ENCODE results near the gene PLBD2. TPM values are rescaled to one million over a fixed set of nuclear protein-coding genes. Genes with fewer than 3 reads are reported as not detected.

Gene PLBD2
- total RNA-seq, 2 experiments from 2014 or later, result 3.4 to 14.4 TPM

GRCh38 chr12:113371808-113372207 is 13.4 kb downstream of the PLBD2 start:
- DNase-seq (ENCODE audit: low spot score), result no peak
- POLR2A ChIA-PET, result no interaction called here
- Histone ChIP-seq H4K20me1 (ENCODE audit: insufficient read depth, low read length) (no peaks in the 10 kb centered on the region), H3K4me1 (ENCODE audit: insufficient read depth, low read length, poor library complexity, severe bottlenecking) (peaks cover 3% of the 10 kb centered on the region), H2AFZ (ENCODE audit: low read length) (no peak overlapping the region), H3K9me3 (ENCODE audit: low read length) (no peaks in the 10 kb centered on the region), H3K79me2 (ENCODE audit: insufficient read depth, low read depth, low read length) (no peaks in the 10 kb centered on the region), H3K36me3 (ENCODE audit: insufficient read depth, low read length) (peaks cover 19% of the 10 kb centered on the region), H3K4me2 (ENCODE audit: low read length) (no peak overlapping the region), H3K9me2 (ENCODE audit: insufficient read depth, low read length) (no peaks in the 10 kb centered on the region), H3K4me3 (ENCODE audit: low read depth, low read length, poor library complexity, severe bottlenecking) (no peak overlapping the region), H3K27ac (ENCODE audit: low read depth, low read length, poor library complexity, severe bottlenecking) (no peak overlapping the region)
- CTCF ChIA-PET (ENCODE audit: unreplicated experiment), result no interaction called here
- TF ChIP-seq CTCF (conservative IDR thresholded peaks at IDR 0.05; ENCODE audit: low read length), result no peak
- no peak for TF ChIP-seq EZH2phosphoT487 (IDR thresholded peaks at IDR 0.05; ENCODE audit: borderline replicate concordance, low read depth, low read length)
- no TSS peak for BruUV-seq (replicated peaks)
- intact Hi-C loops (cut with micrococcal nuclease; ENCODE audit: unreplicated experiment), result no loop called here

GRCh38 chr12:113372371-113372770 is 14.0 kb downstream of the PLBD2 start:
- CTCF ChIA-PET (ENCODE audit: unreplicated experiment), result no interaction called here
- H3K79me2 ChIP-seq (ENCODE audit: insufficient read depth, low read depth, low read length), result no peaks in the 10 kb centered on the region
- H3K9me3 ChIP-seq (ENCODE audit: low read length), result no peaks in the 10 kb centered on the region
- peaks cover 3% of the 10 kb centered on the region for H3K4me1 ChIP-seq (ENCODE audit: insufficient read depth, low read length, poor library complexity, severe bottlenecking)
- BruUV-seq (replicated peaks), result no TSS peak
- no peak overlapping the region for H2AFZ ChIP-seq (ENCODE audit: low read length)
- DNase-seq (ENCODE audit: low spot score), result no peak
- intact Hi-C loops (cut with micrococcal nuclease; ENCODE audit: unreplicated experiment), result no loop called here
- no peaks in the 10 kb centered on the region for H4K20me1 ChIP-seq (ENCODE audit: insufficient read depth, low read length)
- no peak overlapping the region for H3K27ac ChIP-seq (ENCODE audit: low read depth, low read length, poor library complexity, severe bottlenecking)
- POLR2A ChIA-PET, result no interaction called here
- H3K36me3 ChIP-seq (ENCODE audit: insufficient read depth, low read length), result peaks cover 25% of the 10 kb centered on the region
- TF ChIP-seq CTCF (conservative IDR thresholded peaks at IDR 0.05; ENCODE audit: low read length) (no peak), EZH2phosphoT487 (IDR thresholded peaks at IDR 0.05; ENCODE audit: borderline replicate concordance, low read depth, low read length) (no peak)
- H3K4me3 ChIP-seq (ENCODE audit: low read depth, low read length, poor library complexity, severe bottlenecking), result no peak overlapping the region
- H3K9me2 ChIP-seq (ENCODE audit: insufficient read depth, low read length), result no peaks in the 10 kb centered on the region
- no peak overlapping the region for H3K4me2 ChIP-seq (ENCODE audit: low read length)

- no peak overlapping the region for H2AFZ ChIP-seq (ENCODE audit: low read length)
- H3K36me3 ChIP-seq (ENCODE audit: insufficient read depth, low read length), result peaks cover 30% of the 10 kb centered on the region
- H3K79me2 ChIP-seq (ENCODE audit: insufficient read depth, low read depth, low read length), result no peaks in the 10 kb centered on the region
- H3K4me1 ChIP-seq (ENCODE audit: insufficient read depth, low read length, poor library complexity, severe bottlenecking), result no peaks in the 10 kb centered on the region
- H3K4me2 ChIP-seq (ENCODE audit: low read length), result no peak overlapping the region
- CTCF ChIA-PET (ENCODE audit: unreplicated experiment), result no interaction called here
- no peak overlapping the region for H3K4me3 ChIP-seq (ENCODE audit: low read depth, low read length, poor library complexity, severe bottlenecking)
- no peaks in the 10 kb centered on the region for H3K9me2 ChIP-seq (ENCODE audit: insufficient read depth, low read length)
- no TSS peak for BruUV-seq (replicated peaks)
- H4K20me1 ChIP-seq (ENCODE audit: insufficient read depth, low read length), result no peaks in the 10 kb centered on the region
- DNase-seq (ENCODE audit: low spot score), result no peak
- TF ChIP-seq CTCF (conservative IDR thresholded peaks at IDR 0.05; ENCODE audit: low read length), result no peak
- no peak for TF ChIP-seq EZH2phosphoT487 (IDR thresholded peaks at IDR 0.05; ENCODE audit: borderline replicate concordance, low read depth, low read length)
- H3K27ac ChIP-seq (ENCODE audit: low read depth, low read length, poor library complexity, severe bottlenecking), result no peak overlapping the region
- POLR2A ChIA-PET, result no interaction called here
- H3K9me3 ChIP-seq (ENCODE audit: low read length), result no peaks in the 10 kb centered on the region
- intact Hi-C loops (cut with micrococcal nuclease; ENCODE audit: unreplicated experiment), result no loop called here
Measured at GRCh38 chr12:113373440-113373839, 15.1 kb downstream of the PLBD2 start.

Data from OCI-LY7 (cell line).